CD4-positive, alpha-beta T cell (primary cell): ENCODE data around the gene RNU2-63P. TPM values are rescaled to one million over a fixed set of nuclear protein-coding genes. Genes with fewer than 3 reads are reported as not detected.
A peak's percentile ranks its signal among the peaks of the same experiment; 100 is the strongest.
"Not testable (repeated sequence)": the region's sequence is repeated elsewhere in the genome, so short reads cannot be mapped to it uniquely, and the experiment has no call there.

Experiments
- ATAC-seq: fragments of 200-7000 bp; cut with Tn5 transposase; one replicate; pipeline ENCODE4 v1.10.0; 2022; ENCODE audit warnings: mild to moderate bottlenecking; ENCODE audit not compliant: poor library complexity
- CTCF ChIA-PET: fragments of 350-600 bp; sonication (Branson Sonifier 250); formaldehyde crosslinking; loops from one replicate; lab custom pipeline; 2021; ENCODE audit warnings: antibody characterized with exemption, inconsistent platforms; lab: Charles Lee
- POLR2A ChIA-PET: fragments of 350-600 bp; sonication (Branson Sonifier 250); formaldehyde crosslinking; loops from one replicate; lab custom pipeline; 2021; ENCODE audit warnings: antibody characterized with exemption, inconsistent platforms; lab: Charles Lee
- DNase-seq, 14 experiments: peaks; one replicate each; pipeline ENCODE4 v3.0.0-alpha.2; 2013 to 2020; ENCODE audit warnings: mixed read lengths in 2 of 14
- H3K27ac ChIP-seq, 2 donors: one replicate each; pipeline versions ENCODE4 v1.5.1 to v1.7.0; 2013; ENCODE audit warnings: low read length in 2 of 2, low read depth in 1 of 2, mild to moderate bottlenecking in 1 of 2
- H3K27me3 ChIP-seq, 2 experiments: 1 replicate in 1 of 2; 2 replicates in 1 of 2; pipeline versions ENCODE4 v1.6.1 to v1.7.0; 2013; ENCODE audit warnings: low read length in 2 of 2, control low read depth in 1 of 2, mild to moderate bottlenecking in 1 of 2, moderate library complexity in 1 of 2; ENCODE audit not compliant: insufficient read depth in 2 of 2, control insufficient read depth in 1 of 2
- H3K36me3 ChIP-seq: one replicate; pipeline ENCODE4 v1.6.1; 2013; ENCODE audit warnings: low read length, control low read depth; ENCODE audit not compliant: insufficient read depth
- H3K4me1 ChIP-seq: one replicate; pipeline ENCODE4 v1.6.1; 2013; ENCODE audit warnings: low read length, control low read depth; ENCODE audit not compliant: insufficient read depth
- H3K4me3 ChIP-seq: one replicate; pipeline ENCODE4 v1.5.1; 2013; ENCODE audit warnings: mild to moderate bottlenecking, low read length, moderate library complexity
- H3K9me3 ChIP-seq, 2 experiments: 1 replicate in 1 of 2; 2 replicates in 1 of 2; pipeline versions ENCODE4 v1.6.1 to v1.7.0; 2013; ENCODE audit warnings: low read length in 2 of 2, mild to moderate bottlenecking in 2 of 2, control low read depth in 1 of 2, moderate library complexity in 1 of 2; ENCODE audit not compliant: control insufficient read depth in 1 of 2, insufficient read depth in 1 of 2
- H3K27ac Mint-ChIP-seq: one replicate; pipeline ENCODE4 v1.8.0; 2020; ENCODE audit warnings: mixed read lengths
- H3K27me3 Mint-ChIP-seq: one replicate; pipeline ENCODE4 v1.8.0; 2021; ENCODE audit warnings: mixed read lengths
- H3K36me3 Mint-ChIP-seq: one replicate; pipeline ENCODE4 v1.8.0; 2021; ENCODE audit warnings: low read depth, mixed read lengths
- H3K4me1 Mint-ChIP-seq: one replicate; pipeline ENCODE4 v1.8.0; 2021; ENCODE audit warnings: low read depth, mixed read lengths
- H3K4me3 Mint-ChIP-seq: one replicate; pipeline ENCODE4 v1.8.0; 2020; ENCODE audit warnings: mild to moderate bottlenecking, mixed read lengths
- H3K9me3 Mint-ChIP-seq: one replicate; pipeline ENCODE4 v1.8.0; 2020; ENCODE audit warnings: mixed read lengths
- CTCF ChIP-seq: fragments of 200-600 bp; IDR thresholded peaks from one replicate; pipeline ENCODE4 v1.8.0; 2022; ENCODE audit warnings: antibody characterized with exemption, mild to moderate bottlenecking
- intact Hi-C, 2 experiments: fragments of 100-400 bp; cut with DNase I in 1 of 2; cut with micrococcal nuclease in 1 of 2; formaldehyde crosslinking; loops; one replicate each; pipeline versions ENCODE4 v1.15.1 to v1.9.0; 2023 to 2025; cut with DNase I, micrococcal nuclease
- total RNA-seq, 174 experiments: library from RNA in 2 of 174; stranded (reverse) in 2 of 174; gene quantifications; one replicate each; pipeline ENCODE4 v1.2.3 and lab custom pipeline; 2021 to 2026

Gene RNU2-63P
- total RNA-seq, 2 experiments from 2014 or later: 2.6 to 3.1 TPM

- Mint-ChIP-seq H3K4me1 (peaks cover 20% of the 10 kb centered on the region), H3K27ac (no peak overlapping the region), H3K4me3 (no peak overlapping the region), H3K27me3 (no peaks in the 10 kb centered on the region), H3K9me3 (no peaks in the 10 kb centered on the region), H3K36me3 (peaks cover 8% of the 10 kb centered on the region)
- Histone ChIP-seq H3K4me3 (no peak overlapping the region), H3K9me3 (peaks cover 0 to 7% of the 10 kb centered on the region in 2 experiments), H3K36me3 (no peaks in the 10 kb centered on the region), H3K27me3 (no peaks in the 10 kb centered on the region), H3K4me1 (peaks cover 18% of the 10 kb centered on the region), H3K27ac (no peak overlapping the region)
- intact Hi-C loops: loop anchor here in 1 of 2 experiments (5.0 kb wide), 1 partner anchor 607 kb away; the partner anchor contains the start of gene EIF2AK3
- POLR2A ChIA-PET: no interaction called here
- ATAC-seq: no peak
- no peak for DNase-seq
- CTCF ChIA-PET: no interaction called here
- TF ChIP-seq CTCF: no peak
These were observed 3.6 kb upstream of the RNU2-63P start for GRCh38 chr2:88019985-88020384.

- ATAC-seq (no peak), DNase-seq (no peak)
- TF ChIP-seq CTCF: no peak
- H3K36me3 ChIP-seq: no peaks in the 10 kb centered on the region
- Mint-ChIP-seq H3K27me3 (no peaks in the 10 kb centered on the region), H3K27ac (no peak overlapping the region), H3K4me3 (no peak overlapping the region), H3K36me3 (peaks cover 8% of the 10 kb centered on the region), H3K4me1 (peaks cover 26% of the 10 kb centered on the region), H3K9me3 (no peaks in the 10 kb centered on the region)
- intact Hi-C loops: loop anchor here in 1 of 2 experiments (5.0 kb wide), 1 partner anchor 608 kb away; the partner anchor contains the start of gene EIF2AK3
- H3K27ac ChIP-seq: no peak overlapping the region
- CTCF ChIA-PET: interaction anchor here (2.6 kb wide), 1 partner anchor 17 kb away, joined by 7 read pairs; no protein-coding TSS in a partner anchor
- peaks cover 18% of the 10 kb centered on the region for H3K4me1 ChIP-seq
- peaks cover 0 to 7% of the 10 kb centered on the region in 2 experiments for H3K9me3 ChIP-seq
- no peaks in the 10 kb centered on the region for H3K27me3 ChIP-seq
- H3K4me3 ChIP-seq: no peak overlapping the region
- POLR2A ChIA-PET: no interaction called here
These were observed 2.6 kb upstream of the RNU2-63P start for GRCh38 chr2:88018909-88019308.

GRCh38 chr2:88018077-88018805, 1.9 kb upstream of the RNU2-63P start:
- H3K27me3 Mint-ChIP-seq, H3K36me3 Mint-ChIP-seq, H3K36me3 ChIP-seq, H3K4me3 ChIP-seq, H3K27ac ChIP-seq, POLR2A ChIA-PET, DNase-seq, H3K9me3 Mint-ChIP-seq, ATAC-seq, H3K27me3 ChIP-seq, H3K9me3 ChIP-seq: not testable (repeated sequence)
- H3K4me1 Mint-ChIP-seq: peaks cover 26% of the 10 kb centered on the region
- H3K27ac Mint-ChIP-seq: peak overlapping the region; percentile 98
- intact Hi-C loops: loop anchor here in 1 of 2 experiments (5.0 kb wide), 1 partner anchor 609 kb away; the partner anchor contains the start of gene EIF2AK3
- peak overlapping the region; percentile 95 for H3K4me3 Mint-ChIP-seq
- CTCF ChIA-PET: interaction anchor here (2.6 kb wide), 1 partner anchor 17 kb away, joined by 7 read pairs; no protein-coding TSS in a partner anchor
- peaks cover 18% of the 10 kb centered on the region for H3K4me1 ChIP-seq

- H3K4me3 Mint-ChIP-seq: peak overlapping the region; percentile 95
- H3K27ac ChIP-seq, H3K36me3 ChIP-seq, H3K9me3 ChIP-seq, H3K36me3 Mint-ChIP-seq, H3K27me3 Mint-ChIP-seq, H3K27me3 ChIP-seq, DNase-seq, ATAC-seq, H3K4me3 ChIP-seq, H3K9me3 Mint-ChIP-seq: not testable (repeated sequence)
- H3K4me1 ChIP-seq: peaks cover 18% of the 10 kb centered on the region
- intact Hi-C loops: loop anchor here (2.0 to 5.0 kb wide), 2 partner anchors 37 to 610 kb away; partner anchors contain the start of genes EIF2AK3 (in 1 of the 2) and KRCC1 (in 1 of the 2)
- CTCF ChIA-PET: interaction anchor here (2.6 kb wide), 1 partner anchor 16 kb away, joined by 7 read pairs; no protein-coding TSS in a partner anchor
- POLR2A ChIA-PET: interaction anchor here (1.1 to 1.6 kb wide), 3 partner anchors 10 to 37 kb away, joined by 3 to 6 read pairs (median 4); no protein-coding TSS in a partner anchor
- peaks cover 26% of the 10 kb centered on the region for H3K4me1 Mint-ChIP-seq
- peak overlapping the region; percentile 98 for H3K27ac Mint-ChIP-seq
These were observed 1.4 kb upstream of the RNU2-63P start for GRCh38 chr2:88017780-88018038.
